Duodenal mucosa (tissue), 2 donors: ENCODE results near the gene FYN.

Source experiments
- H3K27ac ChIP-seq: one replicate; pipeline ENCODE4 v1.7.0; 2013; ENCODE audit warnings: low read depth, low read length
- H3K27me3 ChIP-seq, 2 donors: one replicate each; pipeline ENCODE4 v1.7.0; 2013; ENCODE audit warnings: low read length in 2 of 2, control low read depth in 1 of 2; ENCODE audit not compliant: insufficient read depth in 2 of 2, control insufficient read depth in 1 of 2
- H3K36me3 ChIP-seq, 2 donors: one replicate each; pipeline ENCODE4 v1.7.0; 2013; ENCODE audit warnings: low read length in 2 of 2, control low read depth in 1 of 2; ENCODE audit not compliant: insufficient read depth in 2 of 2, control insufficient read depth in 1 of 2
- H3K4me1 ChIP-seq, 2 donors: one replicate each; pipeline ENCODE4 v1.7.0; 2013; ENCODE audit warnings: low read length in 2 of 2, control low read depth in 1 of 2; ENCODE audit not compliant: insufficient read depth in 2 of 2, control insufficient read depth in 1 of 2
- H3K4me3 ChIP-seq, 2 donors: one replicate each; pipeline ENCODE4 v1.7.0; 2013; ENCODE audit warnings: low read length in 2 of 2, low read depth in 1 of 2
- H3K9ac ChIP-seq, 2 donors: one replicate each; pipeline ENCODE4 v1.7.0; 2013; ENCODE audit warnings: low read length in 2 of 2, low read depth in 1 of 2
- H3K9me3 ChIP-seq, 2 donors: one replicate each; pipeline ENCODE4 v1.7.0; 2013; ENCODE audit warnings: low read length in 2 of 2, control low read depth in 1 of 2; ENCODE audit not compliant: control insufficient read depth in 1 of 2

Gene FYN

DNA sequence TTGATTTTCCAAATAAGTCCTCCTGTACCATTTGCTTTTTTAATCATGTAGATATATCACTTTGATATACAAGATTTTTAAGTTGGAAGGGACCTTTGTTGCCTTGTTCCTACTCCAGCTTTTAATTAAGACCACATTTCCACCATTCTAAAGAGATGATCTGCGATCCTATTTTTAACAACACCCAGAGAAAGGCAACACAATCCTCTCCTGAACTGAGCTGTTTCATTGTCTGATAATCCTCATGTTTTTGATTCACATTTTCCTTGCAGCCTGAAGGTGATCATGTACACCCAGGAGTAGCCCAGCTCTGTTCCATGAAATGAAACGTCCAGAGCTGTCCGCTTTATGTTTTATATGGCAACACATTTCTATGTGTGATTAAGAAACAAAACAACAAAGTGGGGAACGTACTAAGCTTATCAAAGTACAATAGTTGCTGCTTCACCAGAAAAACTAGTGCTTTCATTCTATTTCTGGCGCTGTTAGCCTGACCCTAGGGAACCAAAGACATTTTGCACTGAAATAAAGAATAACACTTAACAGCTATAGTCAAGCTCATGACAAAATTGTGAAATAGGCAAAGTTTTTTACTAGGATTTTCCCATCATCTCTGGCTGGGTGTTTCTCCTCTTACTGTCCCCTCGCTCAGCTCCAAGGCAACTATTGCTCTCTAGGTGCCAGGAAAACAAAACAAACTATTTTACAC, 245.0 kb downstream of the FYN start:
- Histone ChIP-seq H3K27ac (no peak overlapping the region), H3K9me3 (no peaks in the 10 kb centered on the region), H3K27me3 (no peaks in the 10 kb centered on the region), H3K4me1 (peaks cover 36 to 43% of the 10 kb centered on the region in 2 donors), H3K4me3 (no peak overlapping the region), H3K36me3 (no peaks in the 10 kb centered on the region), H3K9ac (no peak overlapping the region)

DNA sequence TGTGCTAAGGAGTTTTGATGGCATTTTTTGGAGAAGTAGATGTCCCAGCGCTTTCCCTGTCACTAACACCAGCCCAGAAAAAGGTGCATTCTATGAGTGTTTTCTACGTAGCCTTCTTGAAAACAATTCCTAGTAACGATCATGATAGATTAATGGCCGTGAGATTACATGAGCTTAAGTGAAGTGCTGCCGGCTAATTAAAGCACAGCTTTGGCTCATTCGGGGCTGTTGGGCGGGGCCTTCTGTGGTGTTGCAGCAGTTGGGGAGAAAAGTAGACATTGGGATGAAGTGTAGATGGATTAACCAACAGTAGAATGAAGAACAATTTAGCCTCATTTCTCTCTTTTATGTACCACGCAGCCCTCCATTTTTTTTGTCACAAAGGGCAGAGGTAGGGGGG, 246.8 kb downstream of the FYN start:
- peak overlapping the region in 1 of 2 donors; percentile 6 for H3K9ac ChIP-seq
- H3K36me3 ChIP-seq = no peaks in the 10 kb centered on the region
- H3K27me3 ChIP-seq = no peaks in the 10 kb centered on the region
- peaks cover 25 to 30% of the 10 kb centered on the region in 2 donors for H3K4me1 ChIP-seq
- H3K4me3 ChIP-seq = peak overlapping the region; percentile 41 to 46
- H3K9me3 ChIP-seq = no peaks in the 10 kb centered on the region
- no peak overlapping the region for H3K27ac ChIP-seq

DNA sequence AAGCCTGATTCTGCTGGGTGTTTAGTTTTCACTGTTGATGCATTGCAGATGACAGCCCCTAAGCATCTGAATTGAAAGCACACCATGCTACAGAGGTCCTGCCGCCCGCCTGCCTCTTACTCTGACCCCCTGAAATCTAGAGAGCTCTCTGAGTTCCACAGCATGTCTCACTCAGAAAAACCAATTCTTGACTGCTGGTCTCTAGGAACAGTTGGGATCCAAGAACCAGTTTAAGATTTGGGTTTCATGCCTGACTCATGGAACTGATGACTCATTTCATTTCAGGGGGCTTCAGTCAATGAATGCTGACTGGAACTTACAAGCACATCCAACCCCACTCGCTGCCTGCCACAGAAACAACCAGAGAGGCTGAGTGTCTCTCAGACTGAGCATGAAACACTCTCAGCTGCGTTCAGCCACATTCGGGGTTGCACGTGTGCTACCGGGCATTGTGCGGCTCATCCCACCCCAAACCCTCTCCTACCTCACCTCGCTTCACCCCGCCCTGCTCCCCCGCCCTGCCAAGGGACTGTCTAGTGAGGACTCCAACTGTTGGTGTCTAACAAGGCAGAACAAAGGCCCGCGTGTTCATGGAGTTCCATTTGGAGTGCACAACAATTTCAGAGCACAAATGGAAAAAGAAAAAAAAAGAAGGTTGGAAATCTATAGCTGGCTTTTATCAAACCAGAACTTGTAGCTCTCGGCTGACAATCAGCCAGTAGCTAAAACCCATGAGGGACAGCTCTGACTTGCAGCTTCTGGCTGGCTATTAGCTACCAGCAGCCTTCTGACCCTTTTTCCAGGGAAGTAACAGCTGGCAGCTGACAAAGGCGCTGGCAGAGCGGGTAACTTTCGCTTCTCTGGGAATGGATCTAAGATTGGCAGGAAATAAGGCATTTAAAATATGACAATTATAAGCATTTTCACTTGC, 247.5 kb downstream of the FYN start:
- no peaks in the 10 kb centered on the region for H3K9me3 ChIP-seq
- H3K4me3 ChIP-seq = peak overlapping the region; percentile 41 to 46
- no peaks in the 10 kb centered on the region for H3K36me3 ChIP-seq
- H3K27ac ChIP-seq = no peak overlapping the region
- H3K9ac ChIP-seq = peak overlapping the region in 1 of 2 donors; percentile 6
- no peaks in the 10 kb centered on the region for H3K27me3 ChIP-seq
- H3K4me1 ChIP-seq = peaks cover 18 to 23% of the 10 kb centered on the region in 2 donors

DNA sequence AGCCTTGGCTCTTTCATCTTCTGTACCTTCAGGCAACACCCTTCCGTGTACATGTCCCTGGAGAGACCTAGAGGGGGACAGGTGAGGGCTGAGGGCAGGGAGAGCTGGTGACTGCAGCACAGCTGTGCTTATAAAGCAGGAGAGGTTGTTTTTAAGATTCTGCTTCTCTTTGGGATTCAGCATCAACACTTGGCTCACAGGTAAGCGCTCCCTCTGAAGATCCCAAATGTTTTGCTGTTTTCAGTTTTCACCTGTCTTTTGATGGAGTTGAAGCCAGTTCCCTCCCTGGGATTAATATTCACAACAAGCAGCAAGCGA, 248.2 kb downstream of the FYN start:
- peaks cover 20 to 22% of the 10 kb centered on the region in 2 donors for H3K4me1 ChIP-seq
- no peaks in the 10 kb centered on the region for H3K36me3 ChIP-seq
- no peak overlapping the region for H3K27ac ChIP-seq
- no peaks in the 10 kb centered on the region for H3K27me3 ChIP-seq
- no peak overlapping the region for H3K9ac ChIP-seq
- no peaks in the 10 kb centered on the region for H3K9me3 ChIP-seq
- no peak overlapping the region for H3K4me3 ChIP-seq

DNA sequence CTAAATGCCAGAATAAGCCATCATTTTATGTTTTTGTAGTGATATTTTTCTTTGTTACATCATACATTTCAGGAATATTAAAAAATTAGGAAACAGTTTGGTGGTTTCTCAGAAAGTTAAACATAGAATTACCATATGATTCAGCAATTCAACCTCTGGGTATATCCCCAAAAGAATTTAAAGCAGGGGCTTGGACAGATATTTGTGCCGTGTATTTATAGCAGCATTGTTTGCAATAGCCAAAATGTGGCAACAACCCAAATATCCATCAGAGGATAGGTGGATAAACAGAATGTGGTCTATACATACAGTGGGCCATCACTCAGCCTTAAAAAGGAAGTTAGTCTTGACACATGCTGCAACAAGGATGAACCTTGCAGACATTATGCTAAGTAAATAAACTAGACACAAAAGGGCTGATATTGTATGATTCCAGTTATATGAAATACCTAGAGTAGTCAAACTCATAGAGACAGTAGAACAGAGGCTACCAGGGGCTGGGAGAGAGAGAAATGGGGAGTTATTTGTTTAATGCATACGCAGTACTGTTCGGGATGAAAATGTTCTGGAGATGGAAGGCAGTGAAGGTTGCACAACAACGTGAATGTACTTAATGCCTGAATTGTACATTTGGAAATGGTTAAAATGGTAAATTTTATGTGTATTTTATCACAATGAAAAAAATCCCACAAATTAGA, 248.7 kb downstream of the FYN start:
- no peaks in the 10 kb centered on the region for H3K9me3 ChIP-seq
- H3K4me1 ChIP-seq = peaks cover 16 to 23% of the 10 kb centered on the region in 2 donors
- H3K27ac ChIP-seq = no peak overlapping the region
- H3K9ac ChIP-seq = no peak overlapping the region
- H3K36me3 ChIP-seq = no peaks in the 10 kb centered on the region
- no peaks in the 10 kb centered on the region for H3K27me3 ChIP-seq
- H3K4me3 ChIP-seq = no peak overlapping the region

DNA sequence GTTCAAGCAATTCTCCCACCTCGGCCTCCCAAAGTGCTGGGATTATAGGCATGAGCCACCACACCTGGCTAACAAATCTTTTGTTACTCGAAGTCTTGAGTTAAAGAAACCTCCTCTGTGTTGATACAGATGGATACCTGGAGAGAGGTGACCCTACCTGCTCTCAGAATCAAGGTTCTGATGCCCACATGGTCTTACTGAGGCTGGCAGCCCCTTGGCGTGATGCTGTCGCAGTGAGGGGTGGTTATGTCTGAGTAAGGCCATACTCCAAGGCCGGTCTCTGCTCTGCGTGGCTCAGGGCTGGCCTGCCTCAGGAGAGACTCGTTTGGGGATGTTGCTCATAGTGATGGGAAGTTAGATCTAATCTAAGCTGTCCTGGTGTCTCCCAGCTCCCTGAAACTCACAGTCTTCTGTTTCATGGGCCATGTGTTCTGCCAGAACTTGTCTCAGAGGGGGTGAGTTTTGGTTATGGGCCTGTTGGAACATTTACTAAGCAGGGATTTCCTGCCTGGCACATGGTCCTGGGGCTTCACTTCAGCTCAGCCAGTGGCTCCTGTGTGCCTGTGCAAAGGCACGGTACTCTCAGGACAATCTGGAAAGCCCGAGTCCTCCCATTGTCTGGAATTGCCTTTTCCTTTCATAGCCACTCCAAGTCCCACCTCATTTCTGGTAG, 250.1 kb downstream of the FYN start:
- peaks cover 15 to 26% of the 10 kb centered on the region in 2 donors for H3K4me1 ChIP-seq

DNA sequence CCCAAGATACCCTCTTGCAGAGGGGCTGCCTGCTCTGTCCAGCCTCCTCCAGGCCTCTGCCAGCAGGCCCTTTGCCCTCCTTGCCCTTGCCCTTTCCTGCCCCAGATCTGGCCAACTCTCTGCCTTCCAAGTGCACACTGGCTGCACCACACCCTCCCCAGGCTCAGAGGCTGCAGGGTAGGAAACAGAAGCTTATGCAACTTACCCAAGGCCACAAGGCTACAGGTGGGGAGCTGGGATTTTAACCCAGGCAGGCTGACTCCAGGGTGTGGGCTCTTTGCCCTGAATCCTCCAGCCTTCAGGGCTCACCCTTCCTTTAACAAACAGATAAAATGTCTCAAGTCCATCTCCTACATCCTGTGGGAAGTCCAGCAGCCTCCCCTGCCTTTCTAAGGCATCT, 253.1 kb downstream of the FYN start:
- Histone ChIP-seq H3K36me3 (no peaks in the 10 kb centered on the region), H3K9ac (no peak overlapping the region), H3K9me3 (no peaks in the 10 kb centered on the region), H3K4me1 (peaks cover 7 to 22% of the 10 kb centered on the region in 2 donors), H3K4me3 (no peak overlapping the region), H3K27me3 (no peaks in the 10 kb centered on the region), H3K27ac (no peak overlapping the region)

More for the DNA sequence above, 250.1 kb downstream of the FYN start:
- no peak overlapping the region for H3K4me3 ChIP-seq
- no peaks in the 10 kb centered on the region for H3K9me3 ChIP-seq
- no peaks in the 10 kb centered on the region for H3K27me3 ChIP-seq
- no peaks in the 10 kb centered on the region for H3K36me3 ChIP-seq
- no peak overlapping the region for H3K27ac ChIP-seq
- no peak overlapping the region for H3K9ac ChIP-seq

DNA sequence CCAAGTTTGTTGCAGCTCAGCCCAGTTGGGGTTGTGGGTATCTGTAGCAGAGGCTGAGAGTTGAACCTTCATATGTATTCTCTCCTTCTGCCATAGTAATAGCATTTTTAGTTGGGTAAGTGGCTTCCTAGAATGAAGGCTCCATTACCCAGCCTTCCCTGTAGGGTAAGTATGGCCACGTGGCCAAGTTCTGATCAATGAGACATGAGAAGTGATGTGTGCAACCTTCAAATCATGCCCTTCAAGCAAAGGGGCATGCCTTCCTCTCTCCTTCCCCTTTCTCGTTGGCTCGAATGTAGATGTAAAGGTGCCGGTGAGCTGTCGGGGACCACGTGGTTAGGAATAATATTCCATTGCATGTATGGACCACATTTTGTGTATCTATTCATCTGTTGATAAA, 254.8 kb downstream of the FYN start:
- Histone ChIP-seq H3K9me3 (no peaks in the 10 kb centered on the region), H3K9ac (no peak overlapping the region), H3K4me3 (no peak overlapping the region), H3K4me1 (peaks cover 14 to 28% of the 10 kb centered on the region in 2 donors), H3K27me3 (no peaks in the 10 kb centered on the region), H3K27ac (no peak overlapping the region), H3K36me3 (no peaks in the 10 kb centered on the region)

DNA sequence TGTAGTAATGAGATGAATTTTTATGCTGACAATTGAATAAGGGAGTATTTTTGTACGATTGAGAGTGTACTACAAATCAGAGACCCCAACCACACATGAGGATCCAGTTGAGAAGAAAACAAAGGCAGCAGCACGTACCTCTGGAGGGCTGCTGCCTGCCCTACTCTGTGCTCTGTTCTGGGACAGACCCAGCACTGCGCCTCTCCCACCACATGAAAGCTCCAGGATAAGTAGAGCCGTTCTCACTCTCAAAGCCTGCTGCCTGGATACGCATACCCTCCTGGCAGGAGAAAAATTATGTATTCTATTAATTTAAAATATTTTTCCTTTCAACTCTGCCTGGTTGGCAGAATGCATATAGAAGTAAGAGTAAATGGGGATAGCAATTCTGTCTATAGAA, 256.1 kb downstream of the FYN start:
- no peak overlapping the region for H3K4me3 ChIP-seq
- H3K27ac ChIP-seq = no peak overlapping the region
- H3K9ac ChIP-seq = no peak overlapping the region
- H3K9me3 ChIP-seq = peaks cover 0 to 5% of the 10 kb centered on the region in 2 donors
- H3K36me3 ChIP-seq = no peaks in the 10 kb centered on the region
- H3K4me1 ChIP-seq = peaks cover 14 to 28% of the 10 kb centered on the region in 2 donors
- H3K27me3 ChIP-seq = no peaks in the 10 kb centered on the region
